ENCODE measurements around the gene SLC25A40.
"Not testable (repeated sequence)": the region's sequence is repeated elsewhere in the genome, so short reads cannot be mapped to it uniquely, and the experiment has no call there.

Gene SLC25A40, protein sequence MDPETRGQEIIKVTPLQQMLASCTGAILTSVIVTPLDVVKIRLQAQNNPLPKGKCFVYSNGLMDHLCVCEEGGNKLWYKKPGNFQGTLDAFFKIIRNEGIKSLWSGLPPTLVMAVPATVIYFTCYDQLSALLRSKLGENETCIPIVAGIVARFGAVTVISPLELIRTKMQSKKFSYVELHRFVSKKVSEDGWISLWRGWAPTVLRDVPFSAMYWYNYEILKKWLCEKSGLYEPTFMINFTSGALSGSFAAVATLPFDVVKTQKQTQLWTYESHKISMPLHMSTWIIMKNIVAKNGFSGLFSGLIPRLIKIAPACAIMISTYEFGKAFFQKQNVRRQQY

DNA sequence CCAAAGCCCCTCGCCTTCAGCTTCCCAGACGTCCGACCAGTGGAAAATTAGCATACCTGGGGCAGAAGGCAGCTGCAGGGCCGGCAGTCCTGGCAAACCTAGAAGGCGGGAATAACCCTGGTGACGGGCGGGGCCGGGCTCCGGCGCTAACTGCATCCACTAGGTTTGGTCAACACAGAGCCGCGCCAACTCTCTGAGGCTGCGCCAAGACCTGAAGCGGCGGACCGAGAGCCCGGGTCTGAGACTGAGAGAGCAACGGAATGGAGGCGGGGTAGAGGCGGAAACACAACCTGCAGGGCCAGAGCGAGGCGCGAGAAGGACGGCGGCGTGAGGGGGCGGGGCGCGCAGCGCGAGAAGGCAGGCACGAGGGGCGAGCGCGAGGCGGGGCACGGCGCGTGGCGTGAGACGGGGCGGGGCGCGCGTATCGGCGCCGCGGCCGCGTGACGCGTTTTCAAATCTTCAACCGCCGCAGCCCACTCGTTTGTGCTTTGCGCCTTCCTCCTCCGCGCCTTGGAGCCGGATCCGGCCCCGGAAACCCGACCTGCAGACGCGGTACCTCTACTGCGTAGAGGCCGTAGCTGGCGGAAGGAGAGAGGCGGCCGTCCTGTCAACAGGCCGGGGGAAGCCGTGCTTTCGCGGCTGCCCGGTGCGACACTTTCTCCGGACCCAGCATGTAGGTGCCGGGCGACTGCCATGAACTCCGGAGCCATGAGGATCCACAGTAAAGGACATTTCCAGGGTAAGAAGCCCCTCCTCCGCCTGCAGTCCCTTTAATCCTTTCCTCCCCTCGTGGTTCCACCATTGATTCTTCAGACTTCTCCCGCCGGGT is at the start of gene SLC25A40, which contains the start of gene DBF4:
Gene SLC25A40, minus strand, starts transcription at position 321 of the 829 bp plus-strand sequence. CDS start 17,633 bp downstream, outside the sequence.
Gene DBF4, plus strand, starts transcription at position 454 of the 829 bp plus-strand sequence. Its CDS starts 240 bp downstream, at position 694.
- DNase-seq (ENCODE audit: low read depth in 2 of 2, low spot score in 1 of 2): peak; percentile 85 to 92

DNA sequence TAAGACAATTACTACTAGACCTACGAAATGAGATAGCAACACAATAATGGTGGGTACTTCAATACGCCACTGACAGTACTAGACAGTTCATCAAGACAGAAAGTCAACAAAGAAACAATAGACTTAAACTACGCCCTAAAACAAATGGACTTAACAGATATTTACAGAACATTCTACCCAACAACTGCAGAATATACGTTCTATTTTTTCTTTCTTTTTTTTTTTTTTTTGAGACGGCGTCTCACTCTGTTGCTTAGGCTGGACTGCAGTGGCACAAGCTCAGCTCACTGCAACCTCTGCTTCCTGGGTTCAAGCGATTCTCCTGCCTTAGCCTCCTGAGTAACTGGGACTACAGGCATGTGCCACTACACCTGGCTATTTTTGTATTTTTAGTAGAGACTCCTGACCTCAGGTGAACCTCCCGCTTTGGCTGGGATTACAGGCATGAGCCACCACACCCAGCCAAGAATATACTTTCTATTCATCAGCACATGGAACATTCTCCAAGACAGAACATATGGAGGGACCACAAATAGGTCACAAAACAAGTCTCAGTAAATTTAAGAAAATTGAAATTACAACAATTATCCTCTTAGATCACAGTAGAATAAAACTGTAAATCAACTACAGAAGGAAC is 46.7 kb upstream of the SLC25A40 start:
- DNase-seq (ENCODE audit: low read depth in 2 of 2, low spot score in 1 of 2): not testable (repeated sequence)

DNA sequence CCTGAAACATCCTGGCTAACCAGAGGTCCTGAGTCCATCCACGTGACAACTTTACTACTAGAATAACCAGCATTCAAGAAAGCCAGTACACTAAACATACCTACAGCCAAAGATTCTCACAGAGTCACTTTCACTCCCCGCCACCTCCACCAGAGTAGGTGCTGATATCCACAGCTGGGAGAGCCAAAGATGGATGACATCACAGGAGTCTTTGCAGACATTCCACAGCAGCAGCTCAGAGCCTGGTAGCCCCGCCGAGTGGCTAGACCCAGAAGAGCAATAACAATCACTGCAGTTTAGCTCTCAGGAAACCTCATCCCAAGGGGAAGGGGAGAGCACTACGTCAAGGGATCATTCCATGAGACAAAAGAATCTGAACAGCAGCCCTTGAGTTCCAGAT is 44.4 kb upstream of the SLC25A40 start:
- no peak for DNase-seq (ENCODE audit: low read depth in 2 of 2, low spot score in 1 of 2)

- no peak for DNase-seq (ENCODE audit: low read depth in 2 of 2, low spot score in 1 of 2)
Observed at GRCh38 chr7:87919875-87920274, 43.7 kb upstream of the SLC25A40 start.

- no peak for DNase-seq (ENCODE audit: low read depth in 2 of 2, low spot score in 1 of 2)
Observed at GRCh38 chr7:87918740-87919139, 42.6 kb upstream of the SLC25A40 start.

DNA sequence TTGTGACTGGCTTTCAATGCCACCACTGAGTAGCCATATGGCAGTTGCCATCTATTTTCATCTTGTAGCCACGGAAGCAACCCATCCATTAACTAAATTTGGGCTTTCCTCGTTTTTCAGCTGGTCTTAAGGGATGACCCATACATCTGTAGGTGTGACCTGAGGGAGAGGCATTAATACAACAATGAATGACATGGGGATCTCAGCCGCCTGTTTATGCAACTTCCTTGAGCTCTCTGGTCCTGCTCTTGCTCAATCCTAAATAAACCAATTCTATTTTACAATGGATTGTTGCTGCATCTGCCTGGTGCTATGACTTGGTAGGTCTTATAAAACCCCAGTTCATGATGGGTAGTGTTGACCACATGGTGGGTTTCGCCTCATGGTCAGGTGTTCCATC is 36.0 kb upstream of the SLC25A40 start:
- no peak for DNase-seq (ENCODE audit: low read depth in 2 of 2, low spot score in 1 of 2)

GRCh38 chr7:87908814-87909213 is 32.7 kb upstream of the SLC25A40 start:
- DNase-seq (ENCODE audit: low read depth in 2 of 2, low spot score in 1 of 2): not testable (repeated sequence)

GRCh38 chr7:87907136-87907906 is 31.2 kb upstream of the SLC25A40 start:
- not testable (repeated sequence) for DNase-seq (ENCODE audit: low read depth in 2 of 2, low spot score in 1 of 2)

DNA sequence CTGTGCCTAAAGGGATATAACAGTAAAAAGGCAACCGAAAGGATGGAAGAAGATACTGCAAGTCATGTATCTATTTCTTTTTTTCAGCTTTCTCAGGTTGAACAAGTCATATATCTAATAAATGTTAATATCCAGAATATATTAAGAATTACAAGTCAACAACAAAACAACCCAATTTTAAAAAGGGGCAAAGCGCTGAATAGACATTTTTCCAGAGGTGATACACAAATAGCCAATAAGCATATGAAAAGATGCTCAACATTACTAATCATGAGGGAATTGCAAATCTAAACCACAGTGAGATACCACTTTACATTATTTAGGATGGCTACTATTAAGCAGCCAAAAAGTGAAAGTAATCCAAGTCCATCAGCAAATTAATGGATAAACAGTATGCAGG is 23.1 kb upstream of the SLC25A40 start:
- no peak for DNase-seq (ENCODE audit: low read depth in 2 of 2, low spot score in 1 of 2)

DNA sequence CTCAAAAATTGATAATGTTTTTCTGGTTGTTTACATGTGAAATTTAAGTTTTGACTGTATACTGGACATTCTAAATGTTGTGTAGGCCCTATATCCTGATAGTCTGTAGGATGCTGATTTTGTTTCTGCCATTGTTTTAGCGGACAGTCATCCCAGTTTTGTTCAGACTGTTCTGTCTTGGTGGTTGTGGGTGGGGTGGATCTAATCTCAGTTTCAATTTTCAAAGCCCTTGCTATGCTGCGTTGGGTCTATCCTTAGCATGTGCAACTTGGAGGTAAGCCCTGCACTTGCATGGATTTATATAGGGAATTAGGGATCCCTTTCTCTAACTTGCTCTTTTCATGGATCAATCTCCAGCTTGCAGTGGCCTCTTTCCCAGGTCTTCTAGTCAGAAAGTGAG is 19.2 kb upstream of the SLC25A40 start:
- DNase-seq (ENCODE audit: low read depth in 2 of 2, low spot score in 1 of 2): no peak

DNA sequence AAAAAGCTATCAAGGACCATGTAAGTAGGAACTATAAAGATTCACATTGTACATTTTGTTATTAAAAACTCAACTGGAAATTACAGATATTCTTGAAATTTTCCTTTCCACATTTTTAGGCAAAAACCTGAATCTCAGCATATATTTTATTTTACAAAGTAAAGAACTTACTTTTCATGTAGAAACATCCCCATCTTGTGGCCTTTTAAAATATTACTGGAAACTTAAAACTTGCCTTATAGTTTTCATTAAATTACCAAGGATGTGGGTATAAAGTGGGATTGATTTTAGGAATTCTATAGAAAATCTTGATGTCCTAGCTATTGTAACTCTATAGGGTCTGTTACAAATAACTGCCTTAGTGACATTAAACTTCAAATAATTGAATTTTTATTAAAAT is 10.7 kb upstream of the SLC25A40 start:
- no peak for DNase-seq (ENCODE audit: low read depth in 2 of 2, low spot score in 1 of 2)

- no peak for DNase-seq (ENCODE audit: low read depth in 2 of 2, low spot score in 1 of 2)
Observed at GRCh38 chr7:87885018-87885417, 8.9 kb upstream of the SLC25A40 start.

DNA sequence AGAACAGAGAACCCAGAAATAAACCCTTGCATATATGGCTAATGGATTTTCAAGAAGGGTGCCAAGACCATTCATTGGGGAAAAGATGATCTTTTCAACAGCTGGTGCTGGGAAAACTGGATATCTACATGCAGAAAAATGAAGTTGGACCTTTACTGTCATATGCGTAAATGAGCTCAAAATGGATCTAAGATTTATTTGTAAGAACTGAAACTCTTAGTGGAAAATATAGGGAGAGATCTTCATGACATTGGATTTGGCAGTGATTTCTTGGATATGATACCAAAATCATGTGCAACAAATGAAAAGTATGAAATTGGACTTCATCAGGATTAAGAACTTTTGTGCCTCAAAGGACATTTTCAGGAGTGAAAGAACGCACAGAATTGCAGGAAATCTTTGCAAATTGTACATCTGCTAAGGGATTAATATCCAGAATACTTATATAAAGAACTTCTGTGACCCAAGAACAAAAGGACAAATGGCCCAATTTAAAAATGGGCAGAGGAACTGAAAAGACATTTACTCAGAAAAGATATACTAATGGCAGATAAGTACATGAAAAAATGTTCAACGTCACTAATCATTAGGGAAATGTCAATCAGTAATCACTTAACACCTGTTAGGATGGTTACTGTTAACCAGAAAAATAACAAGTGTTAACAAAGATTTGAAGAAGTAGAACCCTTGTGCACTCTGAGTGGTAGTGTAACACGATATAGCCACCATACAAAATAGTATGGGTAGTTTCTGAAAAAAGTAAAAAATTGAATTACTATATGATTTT is 6.2 kb upstream of the SLC25A40 start:
- DNase-seq (ENCODE audit: low read depth in 2 of 2, low spot score in 1 of 2): no peak

GRCh38 chr7:87878208-87878735 is 2.1 kb upstream of the SLC25A40 start:
- no peak for DNase-seq (ENCODE audit: low read depth in 2 of 2, low spot score in 1 of 2)

- DNase-seq (ENCODE audit: low read depth in 2 of 2, low spot score in 1 of 2): no peak
Observed at GRCh38 chr7:87877366-87878040, 1.3 kb upstream of the SLC25A40 start.

DNA sequence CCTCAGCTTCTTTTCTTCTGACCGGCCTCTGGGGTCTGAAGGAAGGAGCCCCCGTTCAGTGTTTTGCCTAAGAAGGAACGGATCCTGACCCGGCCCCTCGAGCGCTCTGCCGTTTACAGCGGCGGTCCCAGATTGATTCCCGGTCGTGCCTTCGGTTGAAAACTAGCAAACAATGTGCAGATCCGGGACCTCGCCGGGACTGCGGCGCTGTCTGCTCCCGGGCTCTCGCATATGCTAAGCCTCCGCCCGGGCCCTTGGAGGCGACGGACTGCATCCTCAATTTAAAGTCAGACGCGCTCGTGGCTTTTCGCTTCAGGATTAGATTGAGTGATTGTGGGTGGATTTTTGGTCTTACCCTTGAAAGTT is 692 bp upstream of the SLC25A40 start:
- peak in 1 of 2 donors; percentile 6 for DNase-seq (ENCODE audit: low read depth in 2 of 2, low spot score in 1 of 2)

DNA sequence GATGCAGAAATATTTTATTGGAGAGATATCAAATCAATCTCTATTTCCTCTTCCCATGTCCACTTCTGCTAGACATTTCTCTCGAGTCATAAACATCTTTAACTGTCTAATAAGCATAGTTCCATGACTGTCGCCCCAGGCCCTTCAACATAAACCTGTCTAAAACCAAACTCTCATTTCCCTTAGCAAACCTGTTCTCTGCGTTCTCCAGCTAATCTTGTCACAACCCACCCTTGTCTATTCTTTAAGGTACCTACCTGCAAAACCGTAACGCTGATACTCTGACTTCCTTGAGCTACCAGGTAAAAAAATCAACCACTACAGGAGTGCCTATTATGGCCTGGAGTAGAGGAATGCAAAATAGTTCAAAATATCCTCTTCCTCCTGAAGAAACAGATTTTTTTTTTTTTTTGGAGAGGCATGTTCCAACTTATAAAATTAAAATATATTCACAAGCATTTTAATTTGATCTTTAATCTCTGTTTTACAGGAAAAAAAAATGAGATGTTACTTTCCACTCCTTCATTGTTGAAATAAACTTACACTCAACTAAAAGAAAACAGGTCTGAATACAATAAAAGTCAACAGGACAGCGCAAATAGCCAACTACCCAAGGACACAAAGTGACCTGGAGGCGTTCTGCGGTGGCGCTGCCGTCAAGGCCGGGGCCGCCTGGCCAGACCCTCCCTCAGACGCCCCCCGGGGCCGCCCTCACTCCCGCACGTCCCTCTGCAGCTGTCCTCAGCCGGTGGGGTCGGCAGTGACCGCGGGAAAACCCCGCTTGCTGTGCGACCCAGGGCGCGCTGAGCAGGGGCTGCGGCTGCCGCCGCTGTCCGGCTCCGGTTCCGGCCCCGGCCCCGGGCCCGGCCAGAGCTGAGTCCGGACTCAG is 765 bp downstream of the SLC25A40 start:
- DNase-seq (ENCODE audit: low read depth in 2 of 2, low spot score in 1 of 2): no peak

GRCh38 chr7:87874066-87874465 is 2.1 kb downstream of the SLC25A40 start:
- no peak for DNase-seq (ENCODE audit: low read depth in 2 of 2, low spot score in 1 of 2)
